Measurements from ENCODE around the gene IMPACT. TPM values are rescaled to one million over a fixed set of nuclear protein-coding genes. Genes with fewer than 3 reads are reported as not detected.
A peak's percentile ranks its signal among the peaks of the same experiment; 100 is the strongest.

IMPACT gene
- 10 to 100 TPM in 3 of 4 donors, 1 to 10 TPM in 1; 10.0 to 38.5 (median 20.1) TPM for total RNA-seq

GRCh38 chr18:24426398-24427294 lies at the start of gene IMPACT:
Gene IMPACT, plus strand, starts transcription at chr18:24426670. Its CDS starts 87 bp downstream, at chr18:24426757.
- WGBS, 2 donors: 1 to 4% methylated on average over 12 to 26 of the region's 82 CpGs
- H3K27ac ChIP-seq: peak within 1 kb of the TSS; percentile 82 to 89 (median 85)
- intact Hi-C loops (cut with DNase I): no loop called here
- peak within 1 kb of the TSS; percentile 69 to 90 (median 86) for H3K4me3 ChIP-seq
- H3K27me3 ChIP-seq: peaks cover 0 to 39% (median 0%) of the 10 kb centered on the region in 4 donors
- peaks cover 3 to 27% (median 14%) of the 10 kb centered on the region in 3 donors for H3K4me1 ChIP-seq
- TF ChIP-seq CTCF (IDR thresholded peaks at IDR 0.05) (no peak), POLR2A (IDR thresholded peaks at IDR 0.05) (peak in 3 of 4 donors; percentile 33 to 62 (median 45))
- no peaks in the 10 kb centered on the region for H3K9me3 ChIP-seq
- DNase-seq: peak; percentile 9
- H3K36me3 ChIP-seq: peaks cover 0 to 15% (median 0%) of the 10 kb centered on the region in 3 donors

GRCh38 chr18:24378598-24378997 lies 47.9 kb upstream of the IMPACT start:
- 89 to 90% methylated on average over 1 of the region's 1 CpG for WGBS, 2 donors

GRCh38 chr18:24380163-24380747 lies 46.2 kb upstream of the IMPACT start:
- H3K27ac ChIP-seq: no peak overlapping the region
- no peak overlapping the region for H3K4me3 ChIP-seq
- H3K9me3 ChIP-seq: no peaks in the 10 kb centered on the region
- no peak for DNase-seq
- intact Hi-C loops (cut with DNase I): no loop called here
- H3K27me3 ChIP-seq: no peaks in the 10 kb centered on the region
- peaks cover 0 to 18% (median 0%) of the 10 kb centered on the region in 3 donors for H3K36me3 ChIP-seq
- no peaks in the 10 kb centered on the region for H3K4me1 ChIP-seq
- WGBS, 2 donors: 73 to 93% methylated on average over 1 to 3 of the region's 6 CpGs
- no peak for TF ChIP-seq CTCF (IDR thresholded peaks at IDR 0.05)
- no peak for TF ChIP-seq POLR2A (IDR thresholded peaks at IDR 0.05)

More at GRCh38 chr18:24378598-24378997, 47.9 kb upstream of the IMPACT start:
- Histone ChIP-seq H3K4me1 (no peaks in the 10 kb centered on the region), H3K27me3 (no peaks in the 10 kb centered on the region), H3K36me3 (peaks cover 0 to 26% (median 0%) of the 10 kb centered on the region in 3 donors), H3K4me3 (no peak overlapping the region), H3K9me3 (no peaks in the 10 kb centered on the region), H3K27ac (no peak overlapping the region)
- TF ChIP-seq POLR2A (IDR thresholded peaks at IDR 0.05) (no peak), CTCF (IDR thresholded peaks at IDR 0.05) (no peak)
- DNase-seq: no peak
- intact Hi-C loops (cut with DNase I): no loop called here

GRCh38 chr18:24381126-24381525 lies 45.3 kb upstream of the IMPACT start:
- no peak for TF ChIP-seq POLR2A (IDR thresholded peaks at IDR 0.05)
- TF ChIP-seq CTCF (IDR thresholded peaks at IDR 0.05): no peak
- Histone ChIP-seq H3K9me3 (no peaks in the 10 kb centered on the region), H3K4me1 (no peaks in the 10 kb centered on the region), H3K4me3 (no peak overlapping the region), H3K36me3 (peaks cover 0 to 11% (median 0%) of the 10 kb centered on the region in 3 donors), H3K27me3 (no peaks in the 10 kb centered on the region), H3K27ac (no peak overlapping the region)
- no peak for DNase-seq
- intact Hi-C loops (cut with DNase I): no loop called here
- WGBS, 2 donors: 68 to 79% methylated on average over 1 of the region's 1 CpG

GRCh38 chr18:24386681-24387080 lies 39.8 kb upstream of the IMPACT start:
- intact Hi-C loops (cut with DNase I): no loop called here
- WGBS, 2 donors: 81 to 84% methylated on average over 6 of the region's 6 CpGs
- no peaks in the 10 kb centered on the region for H3K4me1 ChIP-seq
- DNase-seq: no peak
- H3K27me3 ChIP-seq: no peaks in the 10 kb centered on the region
- H3K4me3 ChIP-seq: no peak overlapping the region
- TF ChIP-seq CTCF (IDR thresholded peaks at IDR 0.05) (no peak), POLR2A (IDR thresholded peaks at IDR 0.05) (no peak)
- no peak overlapping the region for H3K27ac ChIP-seq
- H3K36me3 ChIP-seq: no peaks in the 10 kb centered on the region
- H3K9me3 ChIP-seq: no peaks in the 10 kb centered on the region

Data from esophagus squamous epithelium (tissue), 5 donors.